Hepatocyte (in vitro differentiated cells): ENCODE results near the gene PSMC2. TPM values are rescaled to one million over a fixed set of nuclear protein-coding genes. Genes with fewer than 3 reads are reported as not detected.

ENCODE experiments used
- DNase-seq: peaks from one replicate; pipeline ENCODE4 v3.0.0-alpha.2; 2016; ENCODE audit warnings: low spot score
- H2AFZ ChIP-seq: fragments of 200-600 bp; sonication (generic); 2 replicates; pipeline ENCODE4 v1.6.0; 2016; ENCODE audit warnings: antibody characterized with exemption, mild to moderate bottlenecking
- H3K27ac ChIP-seq: fragments of 200-600 bp; sonication (generic); 2 replicates; pipeline ENCODE4 v1.5.1; 2016; ENCODE audit warnings: mild to moderate bottlenecking
- H3K27me3 ChIP-seq: fragments of 200-600 bp; sonication (generic); 2 replicates; pipeline ENCODE4 v1.6.1; 2016
- H3K36me3 ChIP-seq: fragments of 200-600 bp; sonication (generic); replicated peaks from 2 replicates; pipeline ENCODE4 v1.5.1; 2016; ENCODE audit warnings: low read depth; ENCODE audit not compliant: insufficient read depth
- H3K4me1 ChIP-seq: fragments of 200-600 bp; sonication (generic); 2 replicates; pipeline ENCODE4 v1.5.1; 2016; ENCODE audit warnings: mild to moderate bottlenecking, moderate library complexity; ENCODE audit not compliant: insufficient read depth
- H3K4me2 ChIP-seq: fragments of 200-600 bp; sonication (generic); 2 replicates; pipeline ENCODE4 v1.6.0; 2016
- H3K4me3 ChIP-seq: fragments of 200-600 bp; sonication (generic); 2 replicates; pipeline ENCODE4 v1.5.1; 2016; ENCODE audit warnings: mild to moderate bottlenecking
- H3K79me2 ChIP-seq: fragments of 200-600 bp; sonication (generic); 2 replicates; pipeline ENCODE4 v1.6.0; 2017; ENCODE audit warnings: mild to moderate bottlenecking
- H3K9me2 ChIP-seq: fragments of 200-600 bp; sonication (generic); replicated peaks from 2 replicates; pipeline ENCODE4 v1.6.0; 2017; ENCODE audit warnings: mild to moderate bottlenecking; ENCODE audit not compliant: insufficient read depth
- H3K9me3 ChIP-seq: fragments of 200-600 bp; sonication (generic); 2 replicates; pipeline ENCODE4 v1.5.1; 2016; ENCODE audit warnings: low read depth, mild to moderate bottlenecking
- H4K20me1 ChIP-seq: fragments of 200-600 bp; sonication (generic); 2 replicates; pipeline ENCODE4 v1.6.0; 2016; ENCODE audit warnings: mild to moderate bottlenecking; ENCODE audit not compliant: insufficient read depth, poor library complexity, severe bottlenecking
- CTCF ChIP-seq: fragments of 200-600 bp; sonication (generic); IDR thresholded peaks from 2 replicates; pipeline ENCODE4 v1.5.1; 2016; ENCODE audit warnings: antibody characterized with exemption, mild to moderate bottlenecking; ENCODE audit not compliant: poor library complexity
- EZH2 ChIP-seq: fragments of 200-600 bp; sonication (generic); IDR thresholded peaks from 2 replicates; pipeline ENCODE4 v1.6.1; 2016; ENCODE audit warnings: antibody characterized with exemption, mild to moderate bottlenecking, borderline replicate concordance
- EZH2phosphoT487 ChIP-seq: fragments of 200-600 bp; sonication (generic); IDR thresholded peaks from one replicate; pipeline ENCODE4 v1.6.1; 2018; ENCODE audit warnings: antibody characterized with exemption, mild to moderate bottlenecking, low read depth, moderate library complexity; ENCODE audit not compliant: unreplicated experiment, severe bottlenecking
- WGBS: methylation state at CpG from one replicate; pipeline ENCODE4 v1.1.6; 2016; ENCODE audit warnings: low lambda C conversion rate; ENCODE audit errors: missing lambda C conversion rate; 5-methylcytosine and 5-hydroxymethylcytosine counted together
- polyA plus RNA-seq: library from polyadenylated mRNA; unstranded; fragments of >200 nt; fragmentation: Nextera tagmentation; extraction: Ambion mirVana; gene quantifications from 2 replicates; pipeline ENCODE4 v1.2.1, GENCODE V29; 2016
- total RNA-seq: library from RNA; depleted of rRNA; stranded (reverse); fragments of >200 nt; gene quantifications from 2 replicates; pipeline ENCODE4 v1.2.3, GENCODE V29; 2014

PSMC2 gene
- total and polyA plus RNA-seq, 2 experiments from 2014 or later, result 138 to 158 TPM

- Histone ChIP-seq H3K9me2 (no peaks in the 10 kb centered on the region), H3K36me3 (no peaks in the 10 kb centered on the region), H4K20me1 (peaks cover 5% of the 10 kb centered on the region), H3K4me1 (peaks cover 15% of the 10 kb centered on the region), H3K9me3 (no peaks in the 10 kb centered on the region), H3K27me3 (no peaks in the 10 kb centered on the region), H3K4me2 (peak overlapping the region; percentile 78), H3K79me2 (peaks cover 68% of the 10 kb centered on the region), H2AFZ (peak overlapping the region; percentile 97), H3K4me3 (peak overlapping the region; percentile 78), H3K27ac (peak overlapping the region; percentile 95)
- no peak for TF ChIP-seq EZH2
- TF ChIP-seq EZH2phosphoT487, result no peak
- no peak for TF ChIP-seq CTCF
- peak; percentile 42 for DNase-seq
- WGBS, result 2% methylated on average over 26 of the region's 26 CpGs
Measured at GRCh38 chr7:103343758-103344452, 3.5 kb upstream of the PSMC2 start.

DNA sequence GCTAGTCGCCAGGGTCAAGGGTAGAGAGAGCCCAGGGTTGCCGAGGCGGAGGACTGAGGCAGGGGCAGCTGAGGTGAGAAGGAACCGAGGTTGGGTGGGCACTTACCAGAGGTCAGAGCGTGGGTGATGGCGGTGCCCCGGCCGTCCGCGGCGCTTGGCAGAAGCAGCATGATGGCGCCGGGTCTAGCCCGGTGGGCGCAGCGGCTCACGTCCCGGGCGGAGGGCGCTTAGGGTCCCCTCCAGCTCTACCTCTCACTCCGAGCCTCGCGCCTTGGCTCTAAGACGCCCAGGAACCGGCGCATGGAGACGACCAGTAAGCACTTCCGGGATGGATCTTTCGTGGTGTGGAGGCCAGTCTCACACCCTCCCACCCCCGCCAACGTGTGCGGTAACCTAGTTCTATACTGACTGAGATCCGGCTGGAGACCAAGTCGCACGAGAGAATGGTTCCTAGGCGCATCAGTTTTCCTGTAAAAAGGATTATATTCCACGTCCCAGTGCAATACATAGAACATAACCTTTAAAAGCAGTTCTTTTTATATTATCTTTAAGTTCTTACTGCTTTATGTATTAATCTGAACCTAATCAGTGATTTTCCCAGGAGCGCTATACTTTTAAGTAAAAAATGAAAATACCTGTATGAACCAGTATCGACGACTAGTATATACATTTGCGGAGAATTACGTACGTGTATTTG is 2.8 kb upstream of the PSMC2 start, which contains the start of gene DNAJC2:
TSS of gene DNAJC2 (minus strand) at position 315 of the 697 bp plus-strand sequence. CDS start at position 170, 145 bp downstream.
- 13% methylated on average over 43 of the region's 43 CpGs for WGBS
- Histone ChIP-seq H3K4me1 (peaks cover 22% of the 10 kb centered on the region), H3K4me3 (peak within 1 kb of the TSS; percentile 78), H3K4me2 (peak within 1 kb of the TSS; percentile 78), H3K27me3 (no peaks in the 10 kb centered on the region), H3K9me2 (no peaks in the 10 kb centered on the region), H3K9me3 (no peaks in the 10 kb centered on the region), H3K36me3 (no peaks in the 10 kb centered on the region), H3K27ac (peak within 1 kb of the TSS; percentile 95), H3K79me2 (peaks cover 68% of the 10 kb centered on the region), H4K20me1 (peaks cover 12% of the 10 kb centered on the region), H2AFZ (peak within 1 kb of the TSS; percentile 97)
- TF ChIP-seq EZH2 (no peak), CTCF (no peak), EZH2phosphoT487 (no peak)
- peak; percentile 93 for DNase-seq

- Histone ChIP-seq H3K9me2 (no peaks in the 10 kb centered on the region), H4K20me1 (peaks cover 30% of the 10 kb centered on the region), H3K79me2 (peaks cover 75% of the 10 kb centered on the region), H2AFZ (no peak overlapping the region), H3K9me3 (no peaks in the 10 kb centered on the region), H3K36me3 (no peaks in the 10 kb centered on the region), H3K4me1 (peaks cover 29% of the 10 kb centered on the region), H3K4me3 (no peak overlapping the region), H3K4me2 (no peak overlapping the region), H3K27ac (no peak overlapping the region), H3K27me3 (no peaks in the 10 kb centered on the region)
- 89% methylated on average over 5 of the region's 5 CpGs for WGBS
- no peak for DNase-seq
- TF ChIP-seq CTCF, result no peak
- TF ChIP-seq EZH2phosphoT487, result no peak
- no peak for TF ChIP-seq EZH2
Measured at GRCh38 chr7:103346396-103346795, 1.0 kb upstream of the PSMC2 start.
